AG04450 (cell line): ENCODE results near the gene INSR. TPM values are rescaled to one million over a fixed set of nuclear protein-coding genes. Genes with fewer than 3 reads are reported as not detected.

Experiments used
- CTCF ChIA-PET: fragments of 300-600, 350-600 bp; formaldehyde crosslinking; extraction: SDS; loops from one replicate; lab custom pipeline; 2022; ENCODE audit warnings: antibody characterized with exemption, inconsistent platforms; lab: Charles Lee
- POLR2A ChIA-PET: fragments of 350-600 bp; formaldehyde crosslinking; extraction: SDS; loops from one replicate; lab custom pipeline; 2021; ENCODE audit warnings: antibody characterized with exemption, inconsistent platforms; lab: Yijun Ruan, JAX
- DNase-seq: peaks from one replicate; pipeline ENCODE4 v3.0.0-alpha.2; 2011; ENCODE audit warnings: low read depth, low spot score
- H3K27ac ChIP-seq: one replicate; pipeline ENCODE4 v1.5.1; 2012; ENCODE audit warnings: low read depth, low read length, control low read depth
- H3K27me3 ChIP-seq: one replicate; pipeline ENCODE4 v1.6.0; 2012; ENCODE audit warnings: low read length; ENCODE audit not compliant: control insufficient read depth, insufficient read depth
- H3K4me3 ChIP-seq: 2 replicates; pipeline ENCODE4 v1.5.1; 2011; ENCODE audit warnings: mild to moderate bottlenecking, low read depth, low read length, control low read depth
- H3K9me3 ChIP-seq: 2 replicates; pipeline ENCODE4 v1.5.1; 2012; ENCODE audit warnings: low read length; ENCODE audit not compliant: control insufficient read depth, insufficient read depth
- CTCF ChIP-seq: IDR thresholded peaks from 2 replicates; pipeline ENCODE4 v1.5.1; 2011; ENCODE audit warnings: low read depth, low read length, control low read depth, inconsistent platforms
- polyA plus RNA-seq: library from polyadenylated mRNA; depleted of rRNA; stranded (reverse); fragments of >200 nt; gene quantifications from 2 replicates; pipeline ENCODE4 v1.2.3, GENCODE V29; 2011

The INSR gene
- polyA plus RNA-seq, 1 experiment = 2.9 TPM

GRCh38 chr19:7223429-7223828 is 70.8 kb downstream of the INSR start:
- Histone ChIP-seq H3K9me3 (peaks cover 8% of the 10 kb centered on the region; the same call in 1 of the 2 replicates), H3K4me3 (no peak overlapping the region), H3K27ac (no peak overlapping the region), H3K27me3 (no peaks in the 10 kb centered on the region)
- TF ChIP-seq CTCF = no peak
- ChIA-PET CTCF (interaction anchor here (0.6 kb wide), 2 partner anchors 34 to 54 kb away, joined by 3 to 4 read pairs; no protein-coding TSS in a partner anchor), POLR2A (no interaction called here)
- DNase-seq = no peak

DNA sequence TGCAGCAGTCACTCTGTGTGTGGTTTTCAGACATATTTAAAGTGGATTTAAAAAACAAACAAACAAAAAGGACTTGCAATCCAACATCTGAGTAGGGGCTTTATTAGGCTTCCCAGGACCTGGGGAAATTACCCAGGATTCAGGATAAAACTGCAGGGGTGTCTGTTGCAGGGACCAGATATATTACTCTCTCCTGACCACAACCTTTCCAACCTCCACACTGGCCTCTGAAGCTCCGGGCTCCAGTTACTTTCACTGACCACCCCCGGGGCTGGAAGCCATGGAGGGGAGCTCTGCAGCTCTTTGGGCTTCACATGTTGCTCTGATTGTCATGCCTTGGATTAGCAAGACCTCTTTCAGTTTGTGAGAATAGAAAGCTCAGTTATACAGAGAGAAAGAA is 75.2 kb downstream of the INSR start:
- no peak for DNase-seq
- Histone ChIP-seq H3K27me3 (no peaks in the 10 kb centered on the region), H3K4me3 (no peak overlapping the region), H3K27ac (no peak overlapping the region), H3K9me3 (peaks cover 9% of the 10 kb centered on the region)
- TF ChIP-seq CTCF = no peak
- POLR2A ChIA-PET = no interaction called here
- CTCF ChIA-PET = no interaction called here

GRCh38 chr19:7217861-7218260 is 76.4 kb downstream of the INSR start:
- Histone ChIP-seq H3K4me3 (no peak overlapping the region), H3K9me3 (peaks cover 9% of the 10 kb centered on the region), H3K27me3 (no peaks in the 10 kb centered on the region), H3K27ac (no peak overlapping the region)
- no peak for DNase-seq
- ChIA-PET CTCF (no interaction called here), POLR2A (interaction anchor here (0.6 kb wide), 1 partner anchor 80 kb away, joined by 3 read pairs; no protein-coding TSS in a partner anchor)
- TF ChIP-seq CTCF = no peak

DNA sequence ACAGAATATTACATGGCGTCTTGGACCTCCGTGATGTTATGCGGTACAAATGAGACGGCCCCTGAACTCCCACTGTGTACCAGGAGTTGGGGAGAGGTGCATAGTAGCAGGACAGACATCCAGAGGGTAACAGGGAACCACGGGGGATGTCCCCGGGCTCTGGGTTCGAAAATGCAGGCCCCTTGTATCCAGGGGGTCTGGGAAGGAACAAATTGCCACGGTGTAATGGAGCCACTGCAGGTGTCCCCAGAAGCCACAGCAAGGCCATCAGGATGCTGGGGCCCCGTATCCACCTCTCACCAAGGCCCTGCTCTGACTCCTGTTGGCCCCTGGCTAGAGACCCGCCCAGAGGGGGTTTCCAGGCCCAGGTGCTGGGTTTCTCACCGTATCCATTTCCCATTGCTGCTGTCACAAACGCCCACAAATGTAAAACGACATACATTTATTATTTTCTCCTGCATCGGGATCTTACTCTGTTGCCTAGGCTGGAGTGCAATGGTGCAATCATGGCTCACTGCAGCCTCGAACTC is 77.8 kb downstream of the INSR start:
- ChIA-PET CTCF (no interaction called here), POLR2A (no interaction called here)
- peaks cover 12% of the 10 kb centered on the region for H3K9me3 ChIP-seq
- H3K27me3 ChIP-seq = no peaks in the 10 kb centered on the region
- no peak overlapping the region for H3K27ac ChIP-seq
- DNase-seq = no peak
- H3K4me3 ChIP-seq = no peak overlapping the region
- no peak for TF ChIP-seq CTCF

DNA sequence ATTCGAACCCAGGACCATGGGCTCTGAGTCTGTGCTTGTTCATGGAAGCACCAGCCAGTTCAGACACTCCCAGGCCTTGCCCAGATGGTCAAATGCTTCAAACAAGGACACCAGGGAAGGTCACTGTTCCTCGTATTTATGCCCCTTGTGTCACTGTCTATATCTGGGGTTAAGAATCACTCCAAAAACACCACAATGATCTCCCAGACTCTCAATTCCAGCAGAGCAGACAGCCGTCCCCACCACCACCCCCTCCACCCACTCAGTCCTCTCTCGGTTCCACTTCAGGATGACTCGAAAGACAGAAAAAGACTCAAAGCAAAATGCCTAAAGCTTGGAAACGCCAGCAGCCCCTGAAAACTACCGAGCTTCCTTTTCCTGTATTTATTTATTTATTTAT is 79.0 kb downstream of the INSR start:
- ChIA-PET POLR2A (interaction anchor here (0.7 kb wide), 1 partner anchor 517 kb away, joined by 4 read pairs; no protein-coding TSS in a partner anchor), CTCF (no interaction called here)
- peaks cover 11% of the 10 kb centered on the region for H3K9me3 ChIP-seq
- no peak overlapping the region for H3K27ac ChIP-seq
- H3K4me3 ChIP-seq = no peak overlapping the region
- no peaks in the 10 kb centered on the region for H3K27me3 ChIP-seq
- DNase-seq = no peak
- TF ChIP-seq CTCF = no peak
